ENCODE data around the gene DENND1A.

- TF ChIP-seq CTCF (IDR thresholded peaks at IDR 0.05; ENCODE audit: insufficient read depth, low read length, poor library complexity, severe bottlenecking), result no peak
- no peak for TF ChIP-seq EZH2phosphoT487 (conservative IDR thresholded peaks at IDR 0.05; ENCODE audit: low read length)
Measured at GRCh38 chr9:123470991-123471770, 458.7 kb downstream of the DENND1A start.

Data from SU-DHL-6 (cell line).